Esophagus squamous epithelium (tissue), 5 donors: ENCODE results near the gene GNB3. TPM values are rescaled to one million over a fixed set of nuclear protein-coding genes. Genes with fewer than 3 reads are reported as not detected.

Experiments
- DNase-seq: peaks from one replicate; lab custom pipeline; 2025; lab: John Stamatoyannopoulos, UW
- H3K27ac ChIP-seq, 4 donors: fragments of 200-600 bp; sonication (generic); one replicate each; pipeline ENCODE4 v1.5.1; 2016 to 2019; ENCODE audit warnings: mild to moderate bottlenecking in 1 of 4
- H3K27me3 ChIP-seq, 4 donors: fragments of 200-600 bp; sonication (generic); 1 replicate in 3 of 4; 2 replicates in 1 of 4; pipeline versions ENCODE4 v1.5.1 to v1.6.0; 2017 to 2021; ENCODE audit warnings: antibody characterized with exemption in 1 of 4
- H3K36me3 ChIP-seq, 3 donors: fragments of 200-600 bp; sonication (generic); one replicate each; pipeline ENCODE4 v1.5.1; 2016 to 2019
- H3K4me1 ChIP-seq, 3 donors: fragments of 200-600 bp; sonication (generic); one replicate each; pipeline ENCODE4 v1.5.1; 2017 to 2019
- H3K4me3 ChIP-seq, 4 donors: fragments of 200-600 bp; sonication (generic); 1 replicate in 3 of 4; 2 replicates in 1 of 4; pipeline ENCODE4 v1.5.1; 2016 to 2019; ENCODE audit warnings: mild to moderate bottlenecking in 2 of 4, moderate library complexity in 1 of 4
- H3K9me3 ChIP-seq, 3 donors: fragments of 200-600 bp; sonication (generic); one replicate each; pipeline ENCODE4 v1.5.1; 2016 to 2019
- POLR2A ChIP-seq, 4 donors: fragments of 450-650 bp; IDR thresholded peaks; one replicate each; pipeline ENCODE4 v1.6.1; 2017; ENCODE audit warnings: antibody characterized with exemption in 4 of 4, mild to moderate bottlenecking in 4 of 4, moderate library complexity in 3 of 4
- WGBS, 2 donors: methylation state at CpG; one replicate each; pipeline ENCODE4 v1.1.5; 2018; 5-methylcytosine and 5-hydroxymethylcytosine counted together
- intact Hi-C: fragments of 100-400 bp; cut with DNase I; formaldehyde crosslinking; loops from one replicate; pipeline ENCODE4 v1.15.0; 2022
- total RNA-seq, 4 donors: library from RNA; depleted of rRNA; stranded (reverse); fragments of >200 nt; gene quantifications; one replicate each; pipeline ENCODE4 v1.1.0, GENCODE V29; 2016
- TF ChIP-seq, protein P1 (sequence below), 6 experiments: fragments of 450-650 bp in 4 of 6; fragments of 200-600 bp in 2 of 6; sonication (generic) in 2 of 6; IDR thresholded peaks; one replicate each; pipeline ENCODE4 v1.5.1; 2016 to 2019; ENCODE audit warnings: antibody characterized with exemption in 6 of 6, mild to moderate bottlenecking in 4 of 6, moderate library complexity in 4 of 6
- donor health status: DM: yes; HTN: yes; CAD: no.

Gene GNB3
- total RNA-seq, 4 donors from 2014 or later, result 0.76 TPM; not detected in 3

DNA sequence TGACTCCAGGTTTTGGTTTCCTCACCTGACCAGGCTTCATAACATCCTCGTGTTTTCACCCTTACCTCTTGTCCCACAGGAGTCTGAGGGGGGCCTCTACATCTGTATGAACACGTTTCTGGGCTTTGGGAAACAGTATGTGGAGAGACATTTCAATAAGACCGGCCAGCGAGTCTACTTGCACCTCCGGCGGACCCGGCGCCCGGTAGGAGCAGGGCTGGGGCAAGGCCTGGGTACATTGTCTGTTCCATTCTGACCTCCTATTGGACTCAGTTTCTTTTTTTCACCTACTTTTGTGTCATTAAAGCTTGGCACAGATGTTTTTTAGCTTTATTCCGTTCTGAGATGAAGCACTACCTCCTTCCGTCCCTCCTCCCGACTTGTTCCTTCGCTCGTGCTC, 14.6 kb downstream of the GNB3 start:
- Histone ChIP-seq H3K9me3 (no peaks in the 10 kb centered on the region), H3K4me3 (no peak overlapping the region), H3K4me1 (peaks cover 8 to 26% (median 21%) of the 10 kb centered on the region in 3 donors), H3K27me3 (no peaks in the 10 kb centered on the region), H3K27ac (no peak overlapping the region), H3K36me3 (peaks cover 42 to 57% (median 46%) of the 10 kb centered on the region in 3 donors)
- TF ChIP-seq, protein P1, sequence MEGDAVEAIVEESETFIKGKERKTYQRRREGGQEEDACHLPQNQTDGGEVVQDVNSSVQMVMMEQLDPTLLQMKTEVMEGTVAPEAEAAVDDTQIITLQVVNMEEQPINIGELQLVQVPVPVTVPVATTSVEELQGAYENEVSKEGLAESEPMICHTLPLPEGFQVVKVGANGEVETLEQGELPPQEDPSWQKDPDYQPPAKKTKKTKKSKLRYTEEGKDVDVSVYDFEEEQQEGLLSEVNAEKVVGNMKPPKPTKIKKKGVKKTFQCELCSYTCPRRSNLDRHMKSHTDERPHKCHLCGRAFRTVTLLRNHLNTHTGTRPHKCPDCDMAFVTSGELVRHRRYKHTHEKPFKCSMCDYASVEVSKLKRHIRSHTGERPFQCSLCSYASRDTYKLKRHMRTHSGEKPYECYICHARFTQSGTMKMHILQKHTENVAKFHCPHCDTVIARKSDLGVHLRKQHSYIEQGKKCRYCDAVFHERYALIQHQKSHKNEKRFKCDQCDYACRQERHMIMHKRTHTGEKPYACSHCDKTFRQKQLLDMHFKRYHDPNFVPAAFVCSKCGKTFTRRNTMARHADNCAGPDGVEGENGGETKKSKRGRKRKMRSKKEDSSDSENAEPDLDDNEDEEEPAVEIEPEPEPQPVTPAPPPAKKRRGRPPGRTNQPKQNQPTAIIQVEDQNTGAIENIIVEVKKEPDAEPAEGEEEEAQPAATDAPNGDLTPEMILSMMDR (IDR thresholded peaks at IDR 0.05), result no peak
- TF ChIP-seq POLR2A (IDR thresholded peaks at IDR 0.05), result no peak
- 94% methylated on average over 14 of the region's 14 CpGs for WGBS, 2 donors
- DNase-seq, result no peak
- intact Hi-C loops, result no loop called here

DNA sequence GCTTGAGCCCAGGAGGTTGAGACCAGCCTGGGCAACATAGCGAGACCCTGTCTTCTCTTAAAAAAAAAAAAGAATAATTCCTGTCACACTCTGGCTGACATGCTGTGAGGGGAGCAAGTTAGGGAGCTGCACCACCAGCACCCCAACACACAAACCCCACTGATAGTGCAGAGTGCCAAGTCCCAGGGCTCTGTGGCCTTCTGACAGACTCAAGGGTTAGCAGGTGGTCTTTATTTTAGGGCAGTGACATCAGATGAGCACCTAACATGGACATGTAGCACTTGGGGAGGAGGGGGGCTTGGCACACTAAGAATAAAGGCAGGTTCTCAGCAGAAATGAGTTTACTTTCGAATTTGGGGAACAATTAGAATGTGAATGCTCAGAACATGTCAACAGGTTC, 18.1 kb downstream of the GNB3 start:
- intact Hi-C loops, result no loop called here
- H3K9me3 ChIP-seq, result no peaks in the 10 kb centered on the region
- no peak overlapping the region for H3K27ac ChIP-seq
- no peak for TF ChIP-seq POLR2A (IDR thresholded peaks at IDR 0.05)
- TF ChIP-seq, protein P1 (IDR thresholded peaks at IDR 0.05), result no peak
- 75 to 100% methylated on average over 1 to 2 of the region's 2 CpGs for WGBS, 2 donors
- peaks cover 55 to 92% (median 73%) of the 10 kb centered on the region in 3 donors for H3K36me3 ChIP-seq
- peaks cover 0 to 4% (median 4%) of the 10 kb centered on the region in 3 donors for H3K4me1 ChIP-seq
- DNase-seq, result no peak
- H3K4me3 ChIP-seq, result no peak overlapping the region
- no peaks in the 10 kb centered on the region for H3K27me3 ChIP-seq

DNA sequence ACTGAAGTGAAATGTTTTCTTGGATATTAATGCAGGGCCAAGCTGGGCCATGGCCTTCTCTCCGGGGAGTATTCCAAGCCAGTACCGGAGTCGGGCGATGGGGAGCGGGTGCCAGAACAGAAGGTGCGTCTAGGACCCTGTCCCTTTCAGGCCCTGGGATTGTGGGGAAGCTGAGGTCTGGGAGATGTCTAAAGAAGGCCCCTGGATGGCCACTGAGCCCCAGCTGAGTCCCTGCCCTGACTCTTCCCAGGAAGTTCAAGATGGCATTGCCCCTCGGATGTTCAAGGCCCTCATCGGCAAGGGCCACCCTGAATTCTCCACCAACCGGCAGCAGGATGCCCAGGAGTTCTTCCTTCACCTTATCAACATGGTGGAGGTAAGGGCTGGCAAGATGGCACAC, 19.4 kb downstream of the GNB3 start:
- intact Hi-C loops, result no loop called here
- H3K4me1 ChIP-seq, result no peaks in the 10 kb centered on the region
- TF ChIP-seq, protein P1 (IDR thresholded peaks at IDR 0.05), result no peak
- no peak for TF ChIP-seq POLR2A (IDR thresholded peaks at IDR 0.05)
- no peak overlapping the region for H3K4me3 ChIP-seq
- peaks cover 62 to 100% (median 80%) of the 10 kb centered on the region in 3 donors for H3K36me3 ChIP-seq
- no peaks in the 10 kb centered on the region for H3K27me3 ChIP-seq
- DNase-seq, result no peak
- H3K27ac ChIP-seq, result no peak overlapping the region
- H3K9me3 ChIP-seq, result no peaks in the 10 kb centered on the region
- WGBS, 2 donors, result 96 to 97% methylated on average over 3 to 4 of the region's 9 CpGs

- TF ChIP-seq, protein P1 (IDR thresholded peaks at IDR 0.05), result no peak
- TF ChIP-seq POLR2A (IDR thresholded peaks at IDR 0.05), result no peak
- H3K36me3 ChIP-seq, result peaks cover 58 to 100% (median 81%) of the 10 kb centered on the region in 3 donors
- DNase-seq, result no peak
- H3K4me1 ChIP-seq, result no peaks in the 10 kb centered on the region
- H3K27ac ChIP-seq, result no peak overlapping the region
- 93 to 95% methylated on average over 4 to 6 of the region's 7 CpGs for WGBS, 2 donors
- no peaks in the 10 kb centered on the region for H3K27me3 ChIP-seq
- H3K4me3 ChIP-seq, result no peak overlapping the region
- H3K9me3 ChIP-seq, result no peaks in the 10 kb centered on the region
- intact Hi-C loops, result no loop called here
Observed at GRCh38 chr12:6860942-6861341, 20.2 kb downstream of the GNB3 start.

GRCh38 chr12:6861391-6861790, 20.7 kb downstream of the GNB3 start:
- Histone ChIP-seq H3K27me3 (no peaks in the 10 kb centered on the region), H3K36me3 (peaks cover 54 to 100% (median 77%) of the 10 kb centered on the region in 3 donors), H3K4me1 (peaks cover 0 to 2% (median 0%) of the 10 kb centered on the region in 3 donors), H3K9me3 (no peaks in the 10 kb centered on the region), H3K27ac (no peak overlapping the region), H3K4me3 (no peak overlapping the region)
- 87 to 88% methylated on average over 9 of the region's 9 CpGs for WGBS, 2 donors
- intact Hi-C loops, result no loop called here
- DNase-seq, result no peak
- TF ChIP-seq, protein P1 (IDR thresholded peaks at IDR 0.05), result no peak
- no peak for TF ChIP-seq POLR2A (IDR thresholded peaks at IDR 0.05)
